ENCODE results near the gene MIF4GD.

Gene MIF4GD

DNA sequence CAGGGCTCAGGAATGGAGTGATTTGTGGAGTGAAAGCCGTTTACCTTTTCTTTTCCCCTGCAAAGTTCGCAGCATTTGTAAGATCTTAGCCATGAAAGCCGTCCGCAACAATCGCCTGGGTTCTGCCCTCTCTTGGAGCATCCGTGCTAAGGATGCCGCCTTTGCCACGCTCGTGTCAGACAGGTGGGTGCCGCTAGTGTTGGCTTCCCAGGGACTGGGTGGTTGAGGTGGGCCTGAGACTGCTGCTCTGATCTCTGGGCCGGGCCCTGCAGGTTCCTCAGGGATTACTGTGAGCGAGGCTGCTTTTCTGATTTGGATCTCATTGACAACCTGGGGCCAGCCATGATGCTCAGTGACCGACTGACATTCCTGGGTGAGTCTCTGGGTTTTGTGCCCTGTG lies 38.2 kb downstream of the MIF4GD start:
- no peak for DNase-seq (ENCODE audit: low read depth)

DNA sequence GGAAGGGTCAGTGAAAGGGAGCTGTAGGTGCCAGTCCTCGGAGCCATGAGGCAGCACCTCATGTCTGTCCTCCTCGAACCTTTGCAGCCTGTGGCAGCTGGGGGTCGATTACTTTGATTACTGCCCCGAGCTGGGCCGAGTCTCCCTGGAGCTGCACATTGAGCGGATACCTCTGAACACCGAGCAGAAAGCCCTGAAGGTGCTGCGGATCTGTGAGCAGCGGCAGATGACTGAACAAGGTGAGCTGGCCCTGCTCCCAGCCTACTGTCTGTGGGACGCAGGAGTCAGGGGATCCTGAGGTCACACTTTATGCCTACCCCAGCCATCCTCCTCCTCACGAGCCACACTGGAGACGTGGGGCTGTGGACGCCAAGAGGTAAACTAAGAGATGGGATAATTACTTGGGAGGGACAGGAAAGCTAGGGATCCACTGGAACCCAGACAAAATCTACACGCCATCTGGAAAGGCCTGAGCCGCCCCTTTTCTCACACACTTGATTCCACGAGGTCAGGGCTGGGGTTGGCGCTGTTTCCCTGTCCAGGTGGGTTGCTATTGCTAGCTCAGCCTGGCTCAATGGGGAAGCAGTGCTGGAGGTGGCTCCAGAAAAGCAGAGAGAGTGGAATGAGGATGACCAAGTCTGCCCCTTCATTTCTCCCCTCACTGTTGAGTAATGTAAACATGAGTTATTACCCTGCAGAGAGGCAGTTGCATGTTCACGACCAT lies 39.1 kb downstream of the MIF4GD start:
- no peak for DNase-seq (ENCODE audit: low read depth)

DNA sequence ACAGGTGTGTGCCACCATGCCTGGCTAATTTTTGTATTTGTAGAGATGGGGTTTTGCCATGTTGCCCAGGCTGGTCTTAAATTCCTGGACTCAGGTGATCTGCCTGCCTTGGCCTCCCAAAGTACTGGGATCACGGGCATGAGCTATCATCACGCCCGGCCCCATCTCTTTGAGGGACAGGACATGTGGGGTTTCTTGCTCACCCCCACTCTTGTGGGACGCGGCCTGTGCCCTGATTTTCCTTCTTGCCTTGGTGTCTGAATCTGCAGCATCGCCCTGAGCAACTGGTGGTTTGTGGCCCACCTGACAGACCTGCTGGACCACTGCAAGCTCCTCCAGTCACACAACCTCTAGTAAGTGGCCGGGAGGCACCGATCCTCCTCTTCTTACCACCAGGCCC lies 40.0 kb downstream of the MIF4GD start:
- no peak for DNase-seq (ENCODE audit: low read depth)

DNA sequence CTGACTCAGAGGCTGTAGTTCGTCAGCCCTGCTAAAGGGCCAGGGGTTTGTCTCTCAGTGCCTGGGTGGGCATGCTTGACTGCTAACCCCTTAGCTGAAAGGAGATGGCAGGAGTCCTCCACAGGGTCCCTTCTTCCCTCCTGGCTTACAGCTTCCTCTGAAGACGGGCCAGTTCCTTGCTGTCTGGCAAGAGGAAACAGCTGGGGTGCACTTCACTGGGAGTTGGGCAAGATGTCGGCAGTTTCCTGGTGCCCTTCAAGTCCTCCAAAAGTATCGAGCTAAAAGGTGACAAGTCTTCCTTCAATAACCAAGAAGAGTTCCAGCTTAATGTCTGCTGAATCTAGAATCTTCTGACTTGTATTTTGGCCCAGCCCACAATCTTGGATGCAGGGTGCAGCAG lies 42.2 kb downstream of the MIF4GD start:
- DNase-seq (ENCODE audit: low read depth) = no peak

DNA sequence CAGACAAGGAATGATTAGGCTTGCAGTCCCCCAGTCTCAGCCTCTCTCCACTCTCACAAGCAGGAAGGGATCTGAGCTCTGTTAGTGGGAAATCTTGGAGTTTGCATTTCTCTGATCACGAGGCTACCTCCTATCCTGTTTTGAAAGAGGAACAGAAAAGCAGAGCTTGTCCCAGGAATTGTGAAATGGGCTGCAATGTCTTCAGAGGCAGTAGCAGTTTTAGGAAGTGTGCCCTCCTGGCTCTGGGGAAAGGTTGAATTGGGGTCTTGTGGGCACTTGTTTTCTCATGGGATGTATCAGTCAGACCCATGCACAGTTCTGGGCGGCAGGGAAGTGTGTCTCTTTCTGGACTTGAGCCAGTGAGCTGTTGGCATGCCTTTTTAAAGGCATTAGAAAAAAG lies 42.7 kb downstream of the MIF4GD start:
- DNase-seq (ENCODE audit: low read depth) = no peak

DNA sequence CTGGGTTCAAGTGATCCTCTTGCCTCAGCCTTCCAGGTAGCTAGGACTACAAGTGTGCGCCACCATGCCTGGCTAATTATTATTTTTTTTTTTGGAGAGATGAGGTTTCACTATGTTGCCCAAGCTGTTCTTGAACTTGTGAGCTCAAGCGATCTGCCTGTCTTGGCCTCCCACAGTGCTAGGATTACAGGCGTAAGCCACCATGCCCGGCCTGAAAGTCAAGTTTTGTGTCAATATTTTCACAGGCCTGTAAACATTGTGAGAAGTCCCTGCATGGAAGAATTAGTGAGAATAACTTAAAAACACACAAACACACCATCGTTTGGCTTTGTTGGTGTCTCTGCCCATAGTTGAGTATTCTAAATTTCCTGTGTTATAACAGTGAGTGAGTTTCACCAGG lies 43.3 kb downstream of the MIF4GD start:
- DNase-seq (ENCODE audit: low read depth) = no peak

DNA sequence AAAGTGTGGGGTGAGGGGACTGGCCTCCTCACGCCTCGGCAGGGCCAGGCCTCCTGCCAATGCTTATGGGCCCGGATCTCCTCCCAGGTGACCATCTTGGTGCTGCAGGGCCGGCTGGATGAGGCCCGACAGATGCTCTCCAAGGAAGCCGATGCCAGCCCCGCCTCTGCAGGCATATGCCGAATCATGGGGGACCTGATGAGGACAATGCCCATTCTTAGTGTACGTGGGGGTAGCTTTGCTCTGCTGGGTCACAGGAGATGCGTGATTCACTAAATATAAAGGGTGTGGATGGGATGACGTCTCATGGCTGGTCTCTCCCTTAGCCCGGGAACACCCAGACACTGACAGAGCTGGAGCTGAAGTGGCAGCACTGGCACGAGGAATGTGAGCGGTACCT lies 46.0 kb downstream of the MIF4GD start:
- no peak for DNase-seq (ENCODE audit: low read depth)

DNA sequence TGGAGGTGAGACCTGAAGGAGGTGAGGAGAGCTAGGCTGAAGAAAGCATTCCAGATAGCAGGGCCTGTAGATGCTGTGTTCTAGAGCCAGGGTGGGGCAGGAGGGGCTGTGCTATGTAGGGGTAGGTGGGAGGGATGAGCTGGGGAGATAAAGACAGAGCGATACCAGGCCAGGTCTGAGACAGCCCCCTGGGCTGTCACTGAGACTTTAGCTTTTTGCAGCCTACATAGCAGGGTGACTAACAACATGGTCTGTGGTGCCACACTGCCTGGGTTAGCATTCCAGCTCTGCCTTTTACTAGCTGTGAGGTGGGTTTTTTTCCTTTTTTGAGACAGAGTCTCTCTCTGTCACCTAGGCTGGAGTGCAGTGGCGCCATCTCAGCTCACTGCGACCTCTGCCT lies 51.2 kb downstream of the MIF4GD start:
- DNase-seq (ENCODE audit: low read depth) = no peak

DNA sequence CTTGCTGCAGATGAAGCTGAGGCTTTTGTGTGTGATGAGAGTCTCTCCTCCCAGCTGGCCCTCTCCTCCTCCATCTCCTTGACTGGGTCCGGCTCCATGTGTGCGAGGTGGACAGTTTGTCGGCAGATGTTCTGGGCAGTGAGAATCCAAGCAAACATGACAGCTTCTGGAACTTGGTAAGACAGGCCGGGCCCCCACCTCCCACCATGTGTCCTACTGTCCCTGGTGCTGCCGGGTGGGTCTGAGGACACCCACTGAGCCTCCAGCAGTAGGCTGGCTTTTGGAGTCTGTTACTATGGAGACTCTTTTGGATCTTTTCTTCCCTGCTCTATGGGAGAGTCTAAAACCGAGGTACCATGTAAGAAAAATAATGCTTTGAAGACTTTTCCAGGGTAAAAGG lies 52.9 kb downstream of the MIF4GD start:
- no peak for DNase-seq (ENCODE audit: low read depth)
